ENCODE data around the gene LUC7L2.
A peak's percentile ranks its signal among the peaks of the same experiment; 100 is the strongest.
"Not testable (repeated sequence)": the region's sequence is repeated elsewhere in the genome, so short reads cannot be mapped to it uniquely, and the experiment has no call there.

The LUC7L2 gene

GRCh38 chr7:139359366-139360209 lies at the start of gene LUC7L2:
Gene LUC7L2 (plus strand): TSS chr7:139359894. CDS start chr7:139360262, 368 bp downstream.
- peak; percentile 100 for DNase-seq (ENCODE audit: low spot score)

- DNase-seq (ENCODE audit: low spot score): no peak
Measured at GRCh38 chr7:139317939-139318505, 41.7 kb upstream of the LUC7L2 start.

- peak; percentile 41 for DNase-seq (ENCODE audit: low spot score)
Measured at GRCh38 chr7:139321071-139321745, 38.5 kb upstream of the LUC7L2 start.

- not testable (repeated sequence) for DNase-seq (ENCODE audit: low spot score)
Measured at GRCh38 chr7:139324709-139325108, 35.0 kb upstream of the LUC7L2 start.

- peak; percentile 85 for DNase-seq (ENCODE audit: low spot score)
Measured at GRCh38 chr7:139328375-139328774, 31.3 kb upstream of the LUC7L2 start.

GRCh38 chr7:139329119-139329518 lies 30.6 kb upstream of the LUC7L2 start:
- DNase-seq (ENCODE audit: low spot score): no peak

DNA sequence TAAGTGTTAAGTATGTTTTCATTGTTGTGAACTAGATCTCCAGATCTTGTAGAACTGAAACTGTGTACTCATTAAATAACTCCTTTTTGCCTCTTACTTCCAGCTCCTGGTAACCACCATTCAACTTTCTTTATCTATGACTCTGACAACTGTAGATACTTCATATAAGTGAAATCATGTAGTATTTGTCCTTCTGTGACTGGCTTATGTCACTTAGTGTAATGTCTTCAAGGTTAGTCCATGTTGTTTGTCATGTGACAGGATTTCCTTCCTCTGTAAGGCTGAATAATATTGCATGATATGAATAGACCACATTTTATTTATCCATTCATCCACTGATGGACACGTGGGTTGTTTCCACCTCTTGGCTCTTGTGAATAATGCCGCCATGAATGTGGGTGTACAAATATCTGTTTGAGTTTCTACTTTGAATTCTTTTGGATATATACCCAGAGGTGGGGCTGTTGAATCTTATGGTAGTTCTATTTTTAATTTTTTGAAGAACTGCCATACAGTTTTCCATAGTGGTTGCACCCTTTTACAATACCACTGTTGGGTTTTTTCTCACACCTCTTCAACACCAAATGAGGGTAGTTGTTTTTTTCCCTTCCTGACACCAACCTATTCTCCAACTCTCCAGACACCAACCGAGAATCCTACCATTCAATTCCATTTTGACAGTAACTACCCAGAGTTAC lies 29.2 kb upstream of the LUC7L2 start:
- DNase-seq (ENCODE audit: low spot score): no peak

DNA sequence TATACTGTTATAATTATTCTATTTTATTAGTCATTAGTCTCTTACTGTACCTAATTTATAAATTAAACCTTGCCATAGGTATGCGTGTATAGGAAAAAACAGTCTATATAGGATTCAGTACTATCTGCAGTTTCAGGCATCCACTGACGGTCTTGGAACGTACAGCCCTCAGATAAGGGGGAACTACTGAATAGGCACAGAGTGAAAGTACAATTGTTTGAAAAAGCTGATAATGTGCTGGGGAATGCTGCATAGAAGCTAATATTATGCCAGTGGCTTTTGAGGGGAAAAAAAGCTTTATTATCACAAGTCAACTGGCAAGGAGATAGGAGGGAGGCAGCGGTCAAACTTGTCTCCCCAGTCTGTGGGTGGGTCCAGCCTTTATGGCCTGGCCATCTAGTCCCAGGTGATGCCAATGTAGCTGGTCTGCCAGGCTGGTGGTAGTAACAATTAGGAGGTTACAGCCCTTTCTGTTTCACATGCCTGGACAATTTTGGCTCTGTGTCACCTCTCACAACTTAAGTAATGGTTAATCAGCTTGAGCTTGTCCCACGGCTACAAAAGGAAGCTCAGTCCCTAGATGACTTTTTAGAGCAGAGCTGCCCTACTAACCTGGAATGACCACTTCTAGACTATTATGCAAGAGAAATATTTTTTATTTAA lies 26.9 kb upstream of the LUC7L2 start:
- no peak for DNase-seq (ENCODE audit: low spot score)

DNA sequence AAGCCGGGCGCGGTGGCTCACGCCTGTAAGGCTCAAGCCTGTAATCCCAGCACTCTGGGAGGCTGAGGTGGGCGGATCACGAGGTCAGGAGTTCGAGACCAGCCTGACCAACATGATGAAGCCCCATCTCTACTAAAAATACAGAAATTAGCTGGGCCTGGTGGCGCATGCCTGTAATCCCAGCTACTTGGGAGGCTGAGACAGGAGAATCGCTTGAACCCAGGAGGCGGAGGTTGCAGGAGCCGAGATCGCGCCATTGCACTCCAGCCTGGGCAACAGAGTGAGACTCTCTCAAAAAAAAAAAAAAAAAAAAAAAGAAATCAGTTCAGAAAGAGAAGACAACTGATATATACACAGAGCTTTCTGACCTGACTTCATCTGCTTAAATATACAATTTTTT lies 26.3 kb upstream of the LUC7L2 start:
- DNase-seq (ENCODE audit: low spot score): not testable (repeated sequence)

DNA sequence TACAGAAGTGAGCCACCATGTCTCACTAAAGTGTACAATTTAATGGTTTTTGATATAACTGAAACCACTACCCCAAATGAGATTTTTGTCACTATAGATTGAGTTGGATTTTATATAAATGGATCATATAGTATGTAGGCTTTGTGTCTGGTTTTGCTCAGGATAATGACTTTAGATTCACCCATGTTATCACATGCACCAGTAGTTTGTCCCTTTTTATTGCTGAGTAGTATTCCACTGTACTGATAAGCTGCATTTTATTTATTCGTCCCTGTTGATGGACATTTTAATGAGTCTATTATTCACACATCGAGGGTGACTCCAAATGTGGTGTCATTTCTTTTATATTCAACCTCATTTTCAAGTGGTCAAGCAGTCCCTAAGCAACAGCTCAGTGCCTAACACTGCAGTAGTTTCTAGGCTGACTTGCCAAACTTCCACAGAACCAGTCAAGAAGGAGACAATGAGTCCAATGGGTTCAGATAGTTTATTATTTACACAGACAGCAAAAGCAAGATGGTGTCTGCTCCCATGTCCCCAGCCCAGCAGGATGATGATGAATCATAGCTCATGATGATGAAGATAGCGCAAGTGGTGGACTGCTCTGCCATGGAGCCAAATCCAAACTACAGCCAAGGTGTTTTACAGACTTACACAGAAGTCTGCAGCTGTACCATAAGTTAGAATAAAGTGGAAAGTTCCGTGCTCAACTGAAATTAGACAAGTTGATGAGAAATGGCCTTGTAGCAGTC lies 25.1 kb upstream of the LUC7L2 start:
- no peak for DNase-seq (ENCODE audit: low spot score)

- DNase-seq (ENCODE audit: low spot score): no peak
Measured at GRCh38 chr7:139339025-139339424, 20.7 kb upstream of the LUC7L2 start.

DNA sequence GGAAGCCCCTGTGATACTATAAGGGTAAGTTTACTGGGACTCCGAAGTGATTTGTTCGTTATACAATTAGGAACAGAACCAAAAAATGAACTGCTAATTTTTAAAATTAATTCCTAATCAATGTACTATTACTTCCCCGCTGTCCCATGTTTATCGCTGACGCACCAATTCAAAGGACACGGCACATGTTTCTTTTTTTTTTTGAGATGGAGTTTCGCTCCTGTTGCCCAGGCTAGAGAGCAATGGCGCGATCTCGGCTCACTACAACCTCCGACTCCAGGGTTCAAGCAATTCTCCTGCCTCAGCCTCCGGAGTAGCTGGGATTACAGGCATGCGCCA lies 20.0 kb upstream of the LUC7L2 start:
- DNase-seq (ENCODE audit: low spot score): no peak

GRCh38 chr7:139340037-139340807 lies 19.5 kb upstream of the LUC7L2 start:
- peak; percentile 100 for DNase-seq (ENCODE audit: low spot score)

GRCh38 chr7:139340808-139341057 lies 19.0 kb upstream of the LUC7L2 start:
- no peak for DNase-seq (ENCODE audit: low spot score)

GRCh38 chr7:139341058-139341775 lies 18.5 kb upstream of the LUC7L2 start, which contains the start of gene FMC1:
Gene FMC1 (plus strand): TSS chr7:139341337. CDS start chr7:139341385, 48 bp downstream.
- DNase-seq (ENCODE audit: low spot score): peak; percentile 97

DNA sequence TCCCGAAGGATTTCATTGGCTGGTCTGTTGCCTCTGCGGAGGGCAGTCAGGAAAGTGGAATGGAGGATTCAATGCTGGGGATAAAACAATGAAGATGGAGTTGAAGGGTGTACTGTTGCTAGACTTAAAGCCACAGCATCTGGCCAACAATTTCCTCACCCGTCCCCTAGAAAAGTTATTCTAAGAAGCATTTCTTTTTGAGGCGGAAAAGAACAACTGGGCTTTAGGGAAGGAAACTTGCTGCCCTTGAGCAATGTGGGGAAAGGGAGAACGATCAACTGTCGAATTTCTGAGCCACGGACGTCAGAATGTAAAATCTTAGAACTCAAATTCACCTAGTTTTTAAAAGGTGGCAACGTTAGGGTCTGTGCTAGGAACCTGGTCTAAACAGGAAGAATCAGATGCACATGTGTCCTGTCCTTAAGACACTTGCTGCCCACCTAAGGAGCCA lies 17.9 kb upstream of the LUC7L2 start:
- DNase-seq (ENCODE audit: low spot score): no peak

- DNase-seq (ENCODE audit: low spot score): no peak
Measured at GRCh38 chr7:139345042-139345441, 14.7 kb upstream of the LUC7L2 start.

GRCh38 chr7:139351027-139351426 lies 8.7 kb upstream of the LUC7L2 start:
- no peak for DNase-seq (ENCODE audit: low spot score)

- DNase-seq (ENCODE audit: low spot score): no peak
Measured at GRCh38 chr7:139354729-139355128, 5.0 kb upstream of the LUC7L2 start.

GRCh38 chr7:139355320-139355719 lies 4.4 kb upstream of the LUC7L2 start:
- DNase-seq (ENCODE audit: low spot score): no peak
